Upper lobe of left lung (tissue), 4 donors: ENCODE results near the gene STEAP3.

Source experiments
- POLR2A ChIP-seq, 4 donors: fragments of 450-650 bp; IDR thresholded peaks; one replicate each; pipeline ENCODE4 v1.5.1; 2016 to 2017; ENCODE audit warnings: antibody characterized with exemption in 4 of 4, mild to moderate bottlenecking in 2 of 4
- POLR2AphosphoS5 ChIP-seq, 2 donors: sonication (generic); formaldehyde crosslinking; IDR thresholded peaks; one replicate each; pipeline ENCODE4 v1.5.1; 2017; ENCODE audit warnings: antibody characterized with exemption in 2 of 2
- TF ChIP-seq, protein P1 (sequence below), 6 experiments: fragments of 450-650 bp in 4 of 6; fragments of 200-600 bp in 2 of 6; sonication (generic) in 2 of 6; IDR thresholded peaks; one replicate each; pipeline ENCODE4 v1.5.1; 2016 to 2019; ENCODE audit warnings: antibody characterized with exemption in 6 of 6

GRCh38 chr2:119232666-119232993, 9.0 kb downstream of the STEAP3 start:
- TF ChIP-seq, protein P1, sequence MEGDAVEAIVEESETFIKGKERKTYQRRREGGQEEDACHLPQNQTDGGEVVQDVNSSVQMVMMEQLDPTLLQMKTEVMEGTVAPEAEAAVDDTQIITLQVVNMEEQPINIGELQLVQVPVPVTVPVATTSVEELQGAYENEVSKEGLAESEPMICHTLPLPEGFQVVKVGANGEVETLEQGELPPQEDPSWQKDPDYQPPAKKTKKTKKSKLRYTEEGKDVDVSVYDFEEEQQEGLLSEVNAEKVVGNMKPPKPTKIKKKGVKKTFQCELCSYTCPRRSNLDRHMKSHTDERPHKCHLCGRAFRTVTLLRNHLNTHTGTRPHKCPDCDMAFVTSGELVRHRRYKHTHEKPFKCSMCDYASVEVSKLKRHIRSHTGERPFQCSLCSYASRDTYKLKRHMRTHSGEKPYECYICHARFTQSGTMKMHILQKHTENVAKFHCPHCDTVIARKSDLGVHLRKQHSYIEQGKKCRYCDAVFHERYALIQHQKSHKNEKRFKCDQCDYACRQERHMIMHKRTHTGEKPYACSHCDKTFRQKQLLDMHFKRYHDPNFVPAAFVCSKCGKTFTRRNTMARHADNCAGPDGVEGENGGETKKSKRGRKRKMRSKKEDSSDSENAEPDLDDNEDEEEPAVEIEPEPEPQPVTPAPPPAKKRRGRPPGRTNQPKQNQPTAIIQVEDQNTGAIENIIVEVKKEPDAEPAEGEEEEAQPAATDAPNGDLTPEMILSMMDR (IDR thresholded peaks at IDR 0.05) = no peak
- TF ChIP-seq POLR2A (IDR thresholded peaks at IDR 0.05) (no peak), POLR2AphosphoS5 (IDR thresholded peaks at IDR 0.05) (no peak)
